ENCODE data around the gene CKS1B. TPM values are rescaled to one million over a fixed set of nuclear protein-coding genes. Genes with fewer than 3 reads are reported as not detected.

CKS1B gene
- total and polyA plus RNA-seq, 9 of the 15 experiments (the other 6 are each of a cell fraction or from before 2014, with no cell fraction given) = 215 to 1,103 (median 460) TPM

GRCh38 chr1:154961207-154962155 lies 13.0 kb upstream of the CKS1B start, which contains the start of gene PYGO2 (continued):
- TF ChIP-seq ZMIZ1 (IDR thresholded peaks at IDR 0.05; ENCODE audit: low read depth in 2 of 2, low read length in 2 of 2) (no peak), E2F4 (CRISPR knock-in tag; IDR thresholded peaks at IDR 0.05; ENCODE audit: low read depth) (0 out of 2 replicates have a peak, but pooled peaks have one; percentile 51), U2AF1 (optimal IDR thresholded peaks at IDR 0.05; ENCODE audit: low read depth, low read length) (peak; percentile 51), VEZF1 (CRISPR knock-in tag; IDR thresholded peaks at IDR 0.05) (peak; percentile 83), ZNF165 (CRISPR knock-in tag; IDR thresholded peaks at IDR 0.05; ENCODE audit: borderline replicate concordance) (no peak), MCM2 (IDR thresholded peaks at IDR 0.05; ENCODE audit: low read depth) (no peak), HLTF (IDR thresholded peaks at IDR 0.05) (no peak; the same call in 1 of the 2 replicates)
